ENCODE data around the gene PIEZO1. TPM values are rescaled to one million over a fixed set of nuclear protein-coding genes. Genes with fewer than 3 reads are reported as not detected.

Gene PIEZO1
- total RNA-seq, 4 donors from 2014 or later: 196 to 281 (median 206) TPM

DNA sequence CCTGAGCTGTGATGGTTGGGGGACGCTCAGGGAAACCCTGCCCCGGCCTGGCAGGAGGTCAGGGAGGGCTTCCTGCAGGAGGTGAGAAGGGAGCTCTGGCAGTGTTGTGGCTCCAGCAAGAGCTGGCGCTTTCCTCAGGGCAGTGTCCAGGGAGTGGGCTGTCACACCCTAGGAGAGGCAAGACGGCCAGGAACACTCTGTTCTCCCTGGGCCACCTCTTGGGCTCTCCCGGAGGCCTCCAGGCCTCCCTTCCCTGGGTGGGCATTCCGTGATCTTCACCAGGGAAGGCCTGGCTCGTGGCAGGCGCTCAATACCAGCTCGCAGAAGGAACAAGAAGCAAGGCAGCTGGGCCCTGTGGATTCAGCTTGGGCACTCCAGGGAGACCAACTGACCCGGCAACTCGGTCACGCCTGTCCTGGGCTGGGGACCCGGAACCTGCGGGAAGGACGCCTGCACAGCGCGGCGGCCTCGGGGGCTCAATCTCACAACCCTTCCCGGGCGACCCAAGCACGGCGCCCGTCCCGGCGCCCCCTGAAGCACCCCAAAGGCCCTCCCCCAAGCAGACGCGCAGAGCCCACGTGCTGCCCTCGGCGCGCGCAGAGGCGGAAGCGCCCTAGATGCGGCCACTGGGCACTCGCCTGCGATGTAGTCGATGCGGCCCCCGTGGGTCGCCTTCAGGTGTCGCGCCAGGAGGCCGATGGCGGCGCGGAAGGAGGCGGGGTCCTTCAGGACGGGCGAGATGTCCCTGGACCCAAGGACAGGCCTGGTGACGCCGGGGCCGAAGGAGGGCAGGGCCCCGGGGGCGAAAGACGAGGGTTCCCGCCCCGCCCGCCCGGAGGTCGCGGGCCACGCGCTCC, 26.1 kb upstream of the PIEZO1 start:
- H3K4me3 ChIP-seq (ENCODE audit: low read depth, poor library complexity, severe bottlenecking): peak overlapping the region; percentile 64
- peak; percentile 71 to 94 for DNase-seq (ENCODE audit: low spot score in 2 of 2)
- TF ChIP-seq CTCF (IDR thresholded peaks at IDR 0.05) (no peak), POLR2A (IDR thresholded peaks at IDR 0.05) (peak in 1 of 2 donors; percentile 49)
- WGBS, 2 donors: 1 to 2% methylated on average over 24 to 65 of the region's 65 CpGs
- intact Hi-C loops (cut with DNase I; ENCODE audit: low total_unique reads): loop anchor here (10.0 kb wide), 1 partner anchor 354 kb away; no protein-coding TSS in a partner anchor

- TF ChIP-seq CTCF (IDR thresholded peaks at IDR 0.05): no peak
- TF ChIP-seq POLR2A (IDR thresholded peaks at IDR 0.05): no peak
- WGBS, 2 donors: 23 to 29% methylated on average over 9 to 11 of the region's 12 CpGs
- intact Hi-C loops (cut with DNase I; ENCODE audit: low total_unique reads): loop anchor here (10.0 kb wide), 1 partner anchor 354 kb away; no protein-coding TSS in a partner anchor
- no peak for DNase-seq (ENCODE audit: low spot score in 2 of 2)
- H3K4me3 ChIP-seq (ENCODE audit: low read depth, poor library complexity, severe bottlenecking): peak overlapping the region; percentile 64
These were observed 25.3 kb upstream of the PIEZO1 start for GRCh38 chr16:88810166-88810911.

DNA sequence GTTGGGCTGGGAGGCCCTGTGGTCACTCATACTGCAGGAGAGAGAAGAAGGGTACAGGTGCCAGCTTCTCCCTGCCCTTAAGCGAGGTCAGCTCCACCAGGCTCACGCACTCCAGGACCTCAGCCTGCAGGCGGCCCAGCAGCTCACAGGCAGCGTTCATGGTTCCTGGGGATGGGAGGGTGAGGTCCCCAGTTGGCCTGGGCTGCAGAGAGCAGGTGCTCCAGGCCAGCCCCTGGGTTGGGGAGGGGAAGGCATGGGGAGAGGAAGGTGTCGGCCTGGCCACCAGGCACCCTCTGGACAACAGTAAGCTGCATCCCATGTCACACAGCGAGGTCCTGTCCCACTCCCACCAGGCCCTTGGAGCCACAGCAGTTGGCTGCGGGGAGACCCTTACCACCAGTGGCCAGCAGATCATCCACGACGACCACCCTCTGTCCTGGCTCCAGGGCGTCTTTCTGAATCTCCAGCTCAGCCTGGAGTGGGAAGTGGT, 24.7 kb upstream of the PIEZO1 start:
- no peak overlapping the region for H3K4me3 ChIP-seq (ENCODE audit: low read depth, poor library complexity, severe bottlenecking)
- WGBS, 2 donors: 69 to 82% methylated on average over 5 to 10 of the region's 10 CpGs
- DNase-seq (ENCODE audit: low spot score in 2 of 2): no peak
- no peak for TF ChIP-seq POLR2A (IDR thresholded peaks at IDR 0.05)
- TF ChIP-seq CTCF (IDR thresholded peaks at IDR 0.05): no peak
- intact Hi-C loops (cut with DNase I; ENCODE audit: low total_unique reads): loop anchor here (10.0 kb wide), 1 partner anchor 355 kb away; no protein-coding TSS in a partner anchor

DNA sequence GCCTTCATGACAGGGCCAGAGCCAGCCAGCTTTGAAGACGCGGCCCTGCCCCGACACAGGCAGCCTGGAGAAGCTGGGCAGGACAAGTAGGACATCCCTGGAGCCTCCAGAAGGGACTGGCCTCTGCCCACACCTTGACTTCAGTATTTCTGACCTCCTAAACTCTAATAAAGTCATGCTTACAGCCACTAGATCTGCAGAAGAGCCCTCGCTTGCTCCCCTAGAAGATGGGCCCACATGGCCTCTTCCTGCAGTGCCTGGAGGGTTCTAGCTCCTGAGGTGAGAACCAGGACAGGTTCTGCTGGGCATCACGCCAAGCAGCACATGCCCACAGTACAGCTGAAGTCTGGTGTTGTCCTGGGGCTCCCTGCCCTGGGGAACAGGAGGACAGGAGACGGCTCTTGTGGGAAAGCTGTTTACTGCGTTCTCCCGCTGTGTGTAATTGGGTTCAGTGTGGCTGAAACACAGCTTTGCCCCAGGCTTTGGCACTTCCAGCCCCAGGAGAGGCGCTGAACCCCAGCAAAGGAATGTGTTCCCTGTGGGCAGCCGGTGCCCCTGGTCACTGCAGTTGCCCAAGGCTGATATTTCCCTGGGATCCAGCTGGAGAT, 24.2 kb upstream of the PIEZO1 start:
- TF ChIP-seq CTCF (IDR thresholded peaks at IDR 0.05): no peak
- TF ChIP-seq POLR2A (IDR thresholded peaks at IDR 0.05): no peak
- 78 to 82% methylated on average over 9 to 10 of the region's 10 CpGs for WGBS, 2 donors
- H3K4me3 ChIP-seq (ENCODE audit: low read depth, poor library complexity, severe bottlenecking): no peak overlapping the region
- intact Hi-C loops (cut with DNase I; ENCODE audit: low total_unique reads): no loop called here
- no peak for DNase-seq (ENCODE audit: low spot score in 2 of 2)

- H3K4me3 ChIP-seq (ENCODE audit: low read depth, poor library complexity, severe bottlenecking): no peak overlapping the region
- 89% methylated on average over 9 to 23 of the region's 26 CpGs for WGBS, 2 donors
- DNase-seq (ENCODE audit: low spot score in 2 of 2): no peak
- TF ChIP-seq CTCF (IDR thresholded peaks at IDR 0.05): no peak
- intact Hi-C loops (cut with DNase I; ENCODE audit: low total_unique reads): no loop called here
These were observed 22.8 kb upstream of the PIEZO1 start for GRCh38 chr16:88807626-88808453.

All from lower leg skin (tissue), 4 donors.